COR-L47 (cell line): ENCODE measurements around the gene CWC27.

Source experiments
- DNase-seq: peaks from one replicate; lab custom pipeline; 2025; lab: John Stamatoyannopoulos, UW

Gene CWC27

DNA sequence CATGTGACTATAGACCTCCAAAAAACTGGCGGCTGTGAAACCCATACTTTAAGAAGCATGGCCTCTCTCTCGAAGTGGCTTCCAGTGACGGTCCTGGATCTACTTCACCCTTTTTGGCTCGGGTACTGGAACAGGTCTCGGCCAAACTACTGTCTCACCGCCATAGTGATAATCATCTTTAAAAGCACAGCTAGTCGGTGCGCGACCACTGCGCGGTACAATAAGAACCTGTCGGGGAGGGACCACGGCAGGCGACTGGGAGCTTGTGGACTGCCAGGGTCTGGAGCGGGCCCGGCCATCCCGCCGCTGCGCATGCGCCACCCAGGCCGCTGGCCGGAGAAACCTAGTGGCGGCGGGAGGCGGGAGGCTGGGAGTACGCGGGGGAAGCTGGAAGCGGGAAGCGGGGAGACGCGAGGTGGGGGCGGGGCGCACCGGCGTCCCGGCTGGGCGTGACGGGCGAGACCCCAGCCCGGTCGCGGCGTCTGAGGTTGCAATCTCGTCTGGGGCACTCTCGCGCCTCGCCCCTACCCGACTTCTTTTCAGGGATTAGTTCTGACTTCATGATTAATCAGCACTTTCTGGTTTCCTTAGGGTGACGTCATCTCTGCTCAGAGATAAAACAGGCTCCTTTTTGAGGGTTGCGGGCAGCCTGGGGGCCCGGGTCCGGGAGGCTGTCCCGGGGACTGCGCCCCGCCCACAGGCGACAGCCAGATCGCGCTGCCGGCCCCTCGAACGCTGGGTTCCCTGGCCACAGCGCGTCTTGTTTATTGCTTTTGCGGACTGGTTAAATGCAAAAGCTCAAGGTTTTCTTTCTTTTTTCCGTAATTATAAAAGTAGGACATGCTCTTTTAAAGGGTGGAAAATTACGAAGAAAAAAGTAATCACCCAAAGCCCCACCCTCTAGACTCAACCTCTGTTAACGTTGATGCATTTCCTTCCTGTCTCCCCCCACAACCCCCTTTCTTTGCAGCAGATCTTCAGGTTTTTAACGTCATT is 266.8 kb downstream of the CWC27 start:
- peak; percentile 89 for DNase-seq

DNA sequence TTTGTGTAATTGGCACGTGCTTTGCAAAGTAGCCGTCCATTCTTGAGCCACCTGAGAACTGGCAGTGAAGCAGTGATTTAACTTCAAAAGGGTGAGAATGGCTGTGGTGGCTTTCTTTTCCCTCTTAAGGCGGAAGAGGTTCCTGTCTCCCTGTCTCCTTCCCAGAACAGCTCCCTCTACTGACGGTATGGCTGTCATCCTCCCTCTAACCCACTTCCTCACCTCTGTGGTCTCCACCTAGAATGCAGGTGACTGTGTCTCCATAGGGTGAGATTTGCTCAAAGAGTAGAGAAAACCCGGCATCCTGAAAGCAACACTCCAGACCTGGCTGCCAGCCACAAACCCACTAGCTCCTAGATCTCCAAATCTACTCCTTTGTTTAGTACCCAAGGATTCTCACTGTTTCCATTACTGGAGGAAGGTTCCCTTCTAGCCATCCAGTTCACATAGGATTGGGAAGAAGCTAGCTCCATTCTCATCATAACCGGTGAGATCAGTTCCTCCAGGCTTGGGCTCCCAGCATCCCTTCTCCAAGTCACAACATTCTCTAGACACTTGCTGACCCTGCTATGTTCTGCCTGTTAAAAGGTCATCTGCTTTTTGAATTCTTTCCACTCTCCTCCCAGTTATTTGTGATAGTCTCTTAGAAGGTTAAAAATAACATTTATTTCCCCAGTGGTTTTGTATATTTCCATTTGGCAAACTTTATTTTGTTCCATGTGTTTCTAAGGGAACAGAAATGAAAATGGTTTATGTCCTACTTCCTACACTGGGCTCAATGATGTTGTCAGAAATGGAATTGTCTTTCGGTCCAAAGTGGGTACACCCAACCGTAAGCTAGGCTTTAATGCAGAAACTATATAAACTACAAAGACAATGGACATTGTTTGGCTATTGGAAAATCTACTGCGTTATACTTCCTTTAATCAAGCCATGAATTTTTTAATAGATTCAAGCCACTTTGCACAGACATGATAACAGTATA is 269.4 kb downstream of the CWC27 start:
- peak; percentile 18 for DNase-seq

DNA sequence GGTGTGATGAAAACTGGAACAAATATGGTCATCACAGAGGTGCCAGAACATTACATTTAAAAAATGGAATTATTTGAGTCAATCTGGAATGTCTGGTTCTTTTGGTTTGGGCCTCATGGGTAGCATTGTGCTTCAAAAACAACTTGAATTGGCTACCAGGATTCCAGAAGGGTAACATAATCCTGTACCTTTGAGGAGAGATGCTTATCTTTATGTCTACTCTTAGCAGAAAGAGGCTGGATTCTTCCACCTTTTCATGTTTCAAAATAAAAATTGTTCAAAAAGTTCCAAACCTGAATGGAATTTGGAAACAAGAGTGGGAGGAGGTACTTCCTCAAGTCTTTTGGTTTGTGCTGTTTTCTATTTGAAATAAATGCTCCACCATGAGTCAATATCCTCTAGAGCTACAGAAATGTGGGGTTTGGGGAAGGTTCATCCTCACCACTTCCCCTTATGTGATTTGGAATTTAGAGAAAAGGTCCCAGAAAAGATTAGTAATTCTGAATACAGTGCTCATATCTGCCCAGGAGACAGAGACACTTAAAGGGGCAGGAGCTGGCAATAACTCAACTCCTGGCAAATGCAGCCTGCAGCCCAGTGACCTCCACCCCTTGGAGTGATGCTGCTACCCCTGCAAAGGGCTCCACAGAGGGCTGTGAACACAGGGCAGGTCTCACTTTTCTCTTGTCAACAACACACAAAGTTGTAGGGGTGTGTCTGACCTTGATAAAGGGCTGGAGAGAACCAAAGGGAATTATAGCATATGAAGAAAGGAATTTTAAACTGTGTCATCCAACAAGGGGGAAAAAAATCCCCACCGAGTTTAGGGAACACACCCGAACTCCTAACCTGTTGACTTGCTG is 272.8 kb downstream of the CWC27 start:
- DNase-seq = no peak

DNA sequence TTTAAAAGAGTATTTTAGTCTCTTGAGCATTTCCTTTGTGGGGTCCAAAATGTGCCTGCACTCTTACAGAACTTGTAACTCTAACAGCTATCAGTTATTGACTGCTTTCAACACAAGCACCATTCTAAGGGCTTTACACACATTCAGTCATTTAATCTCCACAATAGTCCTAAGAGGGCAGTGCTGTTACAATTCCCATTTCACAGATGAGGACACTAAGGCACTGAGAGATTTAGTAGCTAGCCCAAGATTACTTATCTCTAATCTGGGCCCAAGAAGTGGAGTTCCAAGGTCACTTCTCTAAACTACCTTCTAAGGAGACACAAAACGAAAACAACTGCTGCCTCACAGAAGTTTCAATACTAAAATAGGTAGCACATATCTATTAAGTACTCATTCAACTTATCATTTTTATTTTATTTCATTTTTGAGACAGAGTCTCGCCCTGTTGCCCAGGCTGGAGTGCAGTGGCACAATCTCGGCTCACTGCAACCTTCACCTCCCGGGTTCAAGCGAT is 275.2 kb downstream of the CWC27 start:
- DNase-seq = no peak

DNA sequence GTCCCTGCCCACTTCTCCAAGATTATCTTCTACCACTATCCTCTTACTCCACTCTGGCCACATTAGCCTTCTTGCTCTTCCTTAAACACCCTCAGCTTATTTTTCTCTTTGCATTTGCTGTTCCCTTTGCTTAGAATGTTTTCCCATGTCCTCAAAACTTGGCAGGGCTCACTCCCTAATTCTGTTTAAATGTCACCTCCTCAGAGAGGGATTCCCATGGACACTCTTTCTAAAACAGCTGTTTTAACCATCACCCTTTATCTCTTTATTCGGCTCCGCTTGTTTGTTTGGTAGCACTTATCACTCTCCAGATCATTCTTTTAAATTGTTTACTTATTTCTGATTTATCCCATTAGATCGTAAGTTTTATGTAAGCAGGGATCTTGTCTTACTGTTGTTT is 278.5 kb downstream of the CWC27 start:
- DNase-seq = no peak

DNA sequence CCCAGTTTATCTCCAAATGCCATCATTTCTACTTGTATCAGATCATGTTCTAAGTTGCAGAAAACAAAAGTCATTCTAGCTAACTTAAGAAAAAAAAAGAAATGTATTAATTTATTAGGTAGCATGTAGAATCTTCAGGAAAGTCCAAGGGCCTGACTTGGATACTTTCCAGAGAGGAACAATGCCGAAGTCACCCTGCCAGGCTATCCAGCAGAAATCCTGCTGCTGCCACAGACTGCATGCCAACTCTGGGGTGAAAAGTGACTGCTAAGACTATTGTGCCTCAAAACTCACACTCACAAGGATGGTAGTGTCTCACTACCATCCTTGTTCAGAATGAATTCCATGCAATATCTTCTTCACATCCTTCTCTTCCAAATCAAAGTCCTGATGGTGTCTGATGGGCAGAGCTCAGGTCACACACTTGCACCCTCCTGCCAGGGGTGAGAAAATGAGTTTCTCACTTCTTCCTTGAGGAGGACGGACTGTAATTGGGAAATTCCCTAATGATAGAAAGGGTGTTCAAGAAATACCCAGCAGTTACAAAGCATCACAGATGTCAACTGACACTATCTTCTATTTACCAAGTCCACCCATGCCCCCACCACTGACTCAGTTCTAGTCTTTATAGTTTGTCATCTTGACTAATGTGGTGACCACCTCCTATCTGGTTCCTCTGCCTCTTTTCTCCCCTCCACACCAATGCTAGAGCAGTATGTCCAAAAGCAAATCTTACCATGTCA is 279.4 kb downstream of the CWC27 start:
- DNase-seq = no peak

DNA sequence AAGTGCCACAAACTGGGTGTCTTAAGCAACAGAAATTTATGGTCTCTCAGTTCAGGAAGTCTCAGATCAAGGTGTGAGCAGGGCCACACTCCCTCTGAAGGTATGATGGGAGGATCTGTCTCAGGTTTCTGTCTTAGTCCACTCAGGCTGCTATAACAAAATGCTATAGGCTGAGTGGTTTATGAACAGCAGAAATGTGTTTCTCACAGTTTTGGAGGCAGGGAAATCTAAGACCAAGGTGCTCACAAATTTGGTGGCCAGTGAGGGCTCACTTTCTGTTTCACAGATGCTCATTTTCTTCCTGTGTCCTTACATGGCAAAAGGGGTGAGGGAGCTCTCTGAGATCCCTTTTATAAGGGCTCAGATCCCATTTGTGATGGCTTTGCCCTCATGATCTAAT is 281.4 kb downstream of the CWC27 start:
- DNase-seq = no peak

DNA sequence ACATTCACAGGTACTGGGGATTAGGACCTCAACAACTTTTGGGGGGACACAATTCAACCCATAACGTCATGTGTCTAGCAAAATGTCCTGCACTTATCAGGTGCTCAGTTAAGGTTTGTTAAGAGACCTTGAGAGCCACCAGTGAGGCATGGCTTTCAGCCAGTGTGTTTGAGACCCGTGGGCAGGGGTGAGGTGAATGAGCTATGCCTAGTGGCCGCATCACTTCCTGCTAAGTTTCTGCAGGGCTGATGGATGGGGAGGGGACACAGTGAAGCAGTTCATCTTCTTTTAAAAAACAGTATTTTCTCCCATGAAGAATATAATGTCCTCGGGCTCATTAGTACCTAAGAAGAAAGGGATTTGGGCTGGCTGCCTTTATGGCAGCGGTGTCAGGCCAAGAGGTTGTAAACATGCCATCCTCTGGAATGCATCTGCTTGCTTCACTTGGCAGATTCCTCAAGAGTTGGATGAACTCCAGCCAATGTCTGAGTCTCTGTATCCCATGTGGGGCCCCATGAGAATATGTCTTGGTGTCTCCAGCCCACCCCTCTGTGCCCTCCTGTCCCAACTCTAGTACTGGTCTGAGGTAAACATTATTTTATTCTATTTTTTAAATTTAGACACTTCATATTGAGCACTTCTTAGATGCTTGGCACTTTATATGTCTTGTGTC is 282.2 kb downstream of the CWC27 start:
- no peak for DNase-seq

DNA sequence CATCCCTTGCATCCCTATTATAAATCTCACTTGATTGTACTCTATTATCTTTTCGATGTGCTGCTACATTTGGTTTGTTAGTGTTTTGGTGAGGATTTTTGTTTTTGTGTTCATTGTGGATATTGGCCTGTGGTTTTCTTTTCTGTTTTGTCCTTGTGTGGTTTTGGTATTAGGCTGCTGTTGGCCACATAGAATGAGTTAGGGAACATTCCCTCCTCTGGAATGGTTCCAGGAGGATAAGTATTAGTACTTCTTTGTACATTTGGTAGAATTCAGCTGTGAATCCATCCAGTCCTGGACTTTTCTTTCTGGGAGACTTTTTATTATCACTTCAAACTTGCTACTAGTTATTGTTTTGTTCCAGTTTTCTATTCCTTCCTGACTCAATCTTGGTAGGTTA is 287.2 kb downstream of the CWC27 start:
- no peak for DNase-seq

DNA sequence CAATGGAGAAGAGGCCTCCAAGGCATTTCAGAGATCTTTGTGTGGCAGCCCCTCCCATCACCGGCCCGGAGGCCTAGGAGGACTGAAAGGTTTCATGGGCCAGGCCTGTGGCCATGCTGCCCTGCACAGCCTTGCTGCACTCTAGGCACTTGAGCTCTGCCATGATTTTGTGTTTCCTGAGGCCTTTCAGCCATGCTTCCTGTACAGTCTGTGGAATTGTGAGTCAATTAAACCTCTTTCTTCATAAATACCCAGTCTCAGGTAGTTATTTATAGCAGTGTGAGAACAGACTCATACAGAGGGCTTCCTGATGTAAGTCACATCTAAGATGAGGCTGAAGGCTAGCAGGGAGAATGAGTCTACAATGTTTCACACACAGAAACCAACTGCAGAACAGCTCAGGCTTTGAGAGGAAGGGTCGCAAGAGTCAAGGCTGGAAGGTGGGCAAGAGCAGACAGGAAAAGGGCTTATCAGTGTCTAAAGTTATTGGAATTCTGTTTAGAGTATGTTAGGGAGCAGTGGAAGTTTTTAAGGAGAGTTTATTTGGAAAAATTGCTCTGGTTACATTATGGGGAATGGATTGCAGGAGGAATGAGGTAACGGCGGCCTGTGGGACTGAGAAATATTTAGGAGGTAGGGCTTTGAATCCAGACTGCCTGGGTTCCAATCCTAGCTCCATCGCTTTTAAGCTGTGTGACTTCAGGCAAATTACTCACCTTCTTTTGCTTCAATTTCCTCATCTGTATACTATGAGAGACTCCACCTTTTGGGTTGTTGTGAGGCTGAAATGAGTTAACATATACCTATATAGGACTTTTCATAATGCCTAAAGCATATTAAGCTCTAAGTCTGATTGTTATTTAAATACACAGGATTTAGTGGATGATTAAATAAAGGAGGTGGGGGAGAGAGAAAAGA is 291.2 kb downstream of the CWC27 start:
- DNase-seq = no peak

DNA sequence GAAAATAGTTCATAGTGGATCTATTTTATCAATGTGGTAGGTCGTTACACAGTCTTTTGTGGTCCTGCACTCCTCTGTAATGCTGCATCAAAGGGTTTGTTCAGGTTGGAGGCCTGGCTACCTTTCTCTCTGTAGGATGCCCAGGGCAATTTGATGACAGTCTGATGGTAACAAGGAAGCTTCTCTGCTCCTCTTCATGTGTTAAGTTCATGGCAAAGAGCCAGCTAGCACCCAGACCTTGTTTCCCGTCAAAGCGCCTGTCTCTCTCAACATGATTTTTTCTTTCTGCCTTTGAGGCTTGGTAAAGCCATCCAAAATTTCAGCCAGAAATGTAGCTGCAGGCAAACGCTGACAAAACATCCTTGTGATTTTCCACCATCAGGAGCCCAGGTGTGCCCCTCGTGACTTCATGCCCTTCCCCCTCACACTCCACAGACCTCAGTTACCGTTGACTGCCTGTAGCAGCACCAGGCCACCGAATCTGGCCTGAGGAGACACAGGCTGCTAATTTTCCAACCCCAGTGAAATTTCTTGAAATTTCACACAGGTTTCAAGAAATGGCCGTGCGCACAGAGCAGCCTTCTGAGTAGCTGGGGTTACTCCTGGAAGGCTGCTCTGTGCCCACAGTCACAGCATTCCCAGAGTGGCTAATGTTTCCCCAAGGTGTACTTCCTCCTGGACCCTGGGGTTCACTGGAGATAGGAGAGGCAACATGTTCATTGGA is 292.7 kb downstream of the CWC27 start:
- DNase-seq = no peak

DNA sequence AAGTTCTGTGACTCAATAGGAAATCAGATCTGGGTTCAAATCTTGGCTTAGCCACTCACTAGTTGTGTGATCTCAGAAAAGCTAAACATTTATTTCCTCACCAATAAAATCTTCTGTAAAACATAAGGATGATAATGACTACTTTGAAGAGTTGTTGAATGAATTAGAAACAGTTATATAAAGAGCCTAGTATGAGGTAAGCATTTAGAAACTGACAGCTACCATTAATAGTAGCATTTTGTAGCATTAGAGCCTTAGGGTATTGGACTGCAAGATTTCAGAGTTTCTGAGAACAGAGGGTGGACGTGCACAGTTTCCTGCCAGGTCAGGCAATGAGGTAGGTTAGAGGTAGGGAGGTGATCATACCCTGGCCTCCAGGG is 293.2 kb downstream of the CWC27 start:
- no peak for DNase-seq

DNA sequence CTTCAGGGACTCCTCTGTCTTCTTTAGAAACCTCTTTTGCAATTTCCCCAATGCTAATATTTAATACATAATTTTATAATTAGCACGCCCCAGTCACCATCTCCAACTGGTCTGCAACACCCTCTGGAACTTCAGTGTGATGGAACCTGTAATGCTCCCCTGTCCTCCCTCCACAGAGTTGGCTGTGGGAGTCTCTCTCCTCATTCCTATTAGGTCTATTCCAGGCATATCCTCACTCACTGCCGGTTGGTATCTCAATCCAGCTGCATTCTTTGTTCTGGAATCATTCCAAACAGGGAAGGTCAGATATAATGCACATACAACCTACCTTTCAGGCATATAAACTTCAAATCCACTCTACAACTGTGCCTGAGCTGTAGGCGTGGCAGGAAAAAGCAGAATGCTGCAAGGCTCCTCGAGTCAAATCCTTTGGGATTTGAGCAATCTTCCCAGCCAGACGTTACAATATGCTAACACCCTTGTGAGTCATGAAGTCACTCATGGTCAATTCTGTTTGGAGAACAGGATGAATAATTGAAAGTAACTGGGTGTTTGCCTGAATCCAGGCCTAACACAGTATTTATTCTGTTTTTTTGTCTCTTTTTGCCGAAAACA is 293.8 kb downstream of the CWC27 start:
- no peak for DNase-seq

DNA sequence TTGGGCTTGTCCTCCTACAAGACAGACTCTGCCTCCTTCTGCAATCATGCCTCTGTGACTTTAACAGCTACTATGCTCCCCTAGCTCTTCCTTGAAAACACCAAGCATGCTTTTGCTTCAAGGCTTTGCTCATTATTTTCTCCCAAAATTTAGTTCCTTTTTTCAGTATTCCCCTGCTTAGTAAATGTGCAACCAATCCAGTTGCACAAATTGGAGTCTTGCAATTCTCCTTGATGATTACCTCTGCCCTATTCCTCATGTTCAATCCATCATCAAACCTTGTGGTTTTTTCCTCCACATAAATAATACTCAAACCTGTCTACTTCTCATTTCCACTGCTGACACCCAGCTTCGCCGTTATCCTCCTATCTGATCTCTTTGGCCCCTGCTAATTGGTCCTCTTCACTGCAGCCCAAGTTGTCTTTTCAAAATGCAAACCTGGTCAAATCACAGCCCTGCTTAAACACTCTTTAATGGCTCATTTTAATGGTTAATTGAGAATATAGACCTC is 296.3 kb downstream of the CWC27 start:
- no peak for DNase-seq

DNA sequence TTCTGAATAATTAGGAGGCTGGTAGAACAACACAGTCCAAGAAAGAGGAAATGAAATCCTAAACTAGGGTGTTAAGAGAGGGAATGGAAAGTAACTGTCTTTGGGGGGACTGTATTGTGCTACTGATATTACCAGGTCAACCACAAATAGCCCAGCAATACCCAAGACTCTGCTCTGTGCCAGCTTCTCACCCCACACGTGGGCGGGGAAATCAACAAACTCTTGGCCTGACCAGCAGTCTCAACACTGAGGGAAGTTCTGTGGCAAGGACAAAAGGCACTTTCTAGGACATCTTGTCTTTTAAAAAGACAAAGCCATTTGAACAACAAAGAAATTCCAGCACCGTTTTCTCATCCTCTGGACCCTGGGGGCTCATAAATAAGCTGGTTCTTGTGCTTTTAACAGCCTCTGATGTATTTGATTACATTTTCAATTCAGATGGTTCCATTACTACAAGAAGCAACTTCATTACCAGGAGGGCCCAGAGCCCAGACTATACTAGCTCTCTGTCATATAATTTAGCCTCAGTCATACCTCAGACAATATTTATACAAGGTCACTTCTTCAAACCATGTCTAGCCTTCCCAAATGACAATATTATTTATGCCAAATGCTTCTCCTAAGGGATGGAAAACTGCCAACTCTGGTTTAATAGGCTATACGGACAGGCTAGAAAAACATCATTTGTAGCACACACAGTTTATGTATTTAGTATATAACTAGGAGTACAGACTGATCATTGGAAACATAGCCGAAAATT is 297.8 kb downstream of the CWC27 start:
- DNase-seq = peak; percentile 20

DNA sequence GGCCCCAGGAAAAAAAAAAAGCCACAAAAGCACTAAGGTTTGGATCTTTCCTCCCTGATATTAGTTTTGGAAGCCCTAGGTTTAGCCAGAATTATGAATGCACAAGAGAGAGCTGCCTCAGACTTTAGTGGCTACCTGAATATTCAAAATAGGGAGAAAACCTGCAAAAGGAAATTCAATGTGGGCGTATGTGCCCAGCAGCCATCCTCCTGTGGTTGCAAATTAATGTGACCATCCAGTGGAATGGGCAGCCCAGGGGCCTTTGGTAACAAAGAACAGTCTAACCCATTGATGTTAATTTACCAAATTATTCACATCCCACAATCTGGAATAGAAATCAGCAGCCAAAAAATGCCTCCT is 298.4 kb downstream of the CWC27 start:
- DNase-seq = no peak
